Measurements from ENCODE around the gene PPP2R5E. TPM values are rescaled to one million over a fixed set of nuclear protein-coding genes. Genes with fewer than 3 reads are reported as not detected.
"Not testable (repeated sequence)": the region's sequence is repeated elsewhere in the genome, so short reads cannot be mapped to it uniquely, and the experiment has no call there.

The PPP2R5E gene
- total RNA-seq, 1 donor from 2014 or later = 41.9 TPM

DNA sequence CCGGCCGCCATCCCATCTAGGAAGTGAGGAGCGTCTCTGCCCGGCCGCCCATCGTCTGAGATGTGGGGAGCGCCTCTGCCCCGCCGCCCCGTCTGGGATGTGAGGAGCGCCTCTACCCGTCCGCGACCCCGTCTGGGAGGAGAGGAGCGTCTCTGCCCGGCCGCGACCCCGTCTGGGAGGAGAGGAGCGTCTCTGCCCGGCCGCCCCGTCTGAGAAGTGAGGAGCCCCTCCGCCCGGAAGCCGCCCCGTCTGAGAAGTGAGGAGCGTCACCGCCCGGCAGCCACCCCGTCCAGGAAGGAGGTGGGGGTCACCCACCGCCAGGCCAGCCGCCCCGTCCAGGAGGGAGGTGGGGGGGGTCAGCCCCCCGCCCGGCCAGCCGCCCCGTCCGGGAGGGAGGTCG is 20.7 kb downstream of the PPP2R5E start:
- not testable (repeated sequence) for DNase-seq (ENCODE audit: low spot score)

GRCh38 chr14:63517354-63517753 is 25.8 kb downstream of the PPP2R5E start:
- no peak for DNase-seq (ENCODE audit: low spot score)

GRCh38 chr14:63515240-63515639 is 27.9 kb downstream of the PPP2R5E start:
- DNase-seq (ENCODE audit: low spot score) = no peak

DNA sequence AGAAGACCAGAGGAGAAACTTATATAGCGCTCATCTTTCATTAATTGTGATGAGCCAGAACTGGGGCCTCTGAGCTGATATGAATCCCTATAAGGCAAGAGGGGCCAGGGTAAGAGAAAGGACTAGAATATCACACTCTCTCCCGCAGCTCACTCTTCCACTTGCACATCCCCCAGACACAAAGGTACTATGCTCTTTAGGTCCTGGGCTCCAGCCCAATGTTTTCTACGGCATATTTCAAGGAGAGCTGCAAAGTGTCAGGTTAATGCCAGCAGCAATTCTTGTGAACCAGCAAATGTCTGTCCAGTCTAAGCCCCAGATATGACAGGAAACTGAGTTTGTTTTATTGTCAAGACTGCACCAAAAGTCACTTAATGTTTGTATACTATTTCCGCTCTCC is 29.4 kb downstream of the PPP2R5E start:
- no peak for DNase-seq (ENCODE audit: low spot score)

DNA sequence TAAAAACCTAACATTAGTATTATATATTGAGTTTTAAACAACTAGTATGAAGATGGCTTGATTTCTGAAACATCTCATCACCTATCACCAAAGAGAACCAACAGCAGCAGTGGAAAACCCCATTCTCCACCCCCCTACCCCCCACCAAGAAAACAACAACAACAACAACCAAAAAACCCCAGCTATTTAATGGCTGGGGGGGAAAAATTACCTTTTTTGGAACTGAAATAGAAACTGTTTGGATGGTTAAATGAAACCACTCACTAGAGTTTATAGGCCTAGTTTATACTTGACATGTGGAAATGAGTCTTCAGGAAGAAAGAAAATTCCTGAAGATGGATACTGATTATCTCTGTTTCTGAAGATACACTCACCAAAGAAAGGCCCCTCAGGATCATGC is 30.3 kb downstream of the PPP2R5E start:
- DNase-seq (ENCODE audit: low spot score) = no peak

DNA sequence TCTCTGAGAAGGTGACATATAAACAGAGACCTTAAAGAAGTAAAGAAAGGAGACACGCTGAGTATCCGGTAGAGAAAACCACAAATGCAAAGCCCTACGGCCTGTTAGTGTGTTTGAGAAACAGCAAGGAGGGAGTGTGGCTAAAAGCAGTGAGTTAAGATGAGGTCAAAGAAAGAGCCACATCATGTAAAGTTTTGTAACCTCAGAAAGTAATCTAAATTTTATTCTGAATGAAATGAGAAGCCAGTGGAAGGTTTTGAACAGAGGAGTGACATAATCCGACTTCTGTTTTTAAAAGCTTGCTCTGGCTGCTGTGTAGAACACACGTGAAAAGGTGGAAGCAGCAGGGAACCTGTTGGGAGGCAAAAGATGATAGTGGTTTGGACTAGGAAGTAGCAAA is 32.6 kb downstream of the PPP2R5E start:
- DNase-seq (ENCODE audit: low spot score) = no peak

- DNase-seq (ENCODE audit: low spot score) = no peak
These were observed 35.1 kb downstream of the PPP2R5E start for GRCh38 chr14:63508033-63508432.

DNA sequence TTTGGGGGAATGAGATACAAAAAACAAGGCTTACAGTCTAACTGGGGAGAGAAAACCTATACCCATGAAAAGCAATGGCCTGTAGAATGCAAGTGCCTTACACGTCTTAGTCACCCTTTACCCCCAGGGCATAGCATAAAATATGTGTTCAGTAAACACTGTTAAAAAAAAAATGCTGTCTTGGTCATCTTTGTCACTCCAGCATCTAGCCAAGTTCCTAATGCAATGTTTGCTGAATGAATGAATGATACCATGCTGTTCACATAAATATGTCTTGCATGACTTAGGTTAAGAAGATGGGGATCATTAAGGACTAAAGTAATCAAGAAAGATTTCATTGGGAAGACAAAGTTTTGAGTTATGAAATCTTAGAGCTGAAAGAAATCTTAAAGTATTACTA is 38.5 kb downstream of the PPP2R5E start:
- DNase-seq (ENCODE audit: low spot score) = no peak

GRCh38 chr14:63501429-63501828 is 41.7 kb downstream of the PPP2R5E start:
- no peak for DNase-seq (ENCODE audit: low spot score)

DNA sequence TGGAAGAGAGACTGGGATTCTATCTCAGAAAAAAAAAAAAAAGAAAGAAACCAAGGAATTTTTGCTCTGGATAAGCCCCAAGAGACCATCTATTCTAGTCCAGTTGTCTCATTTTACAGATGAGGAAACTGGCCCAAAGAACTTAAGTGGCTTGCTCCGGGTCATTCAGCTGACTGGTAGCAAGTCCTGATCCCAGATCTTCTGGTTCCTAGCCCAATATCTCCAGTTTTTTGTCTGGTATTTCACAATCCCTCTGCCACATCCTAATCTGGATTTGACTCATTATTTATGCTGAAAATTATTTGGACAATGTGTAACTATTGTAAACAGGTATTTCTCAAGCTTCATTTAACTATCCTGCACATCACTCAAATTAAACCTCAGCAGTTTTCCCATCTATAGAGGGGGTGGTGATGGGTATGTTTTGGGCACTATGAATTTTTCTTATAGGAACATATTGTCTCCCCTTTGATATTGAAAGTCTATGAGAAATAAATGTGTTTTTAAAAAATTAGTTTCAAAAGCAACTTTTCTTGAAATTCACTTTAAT is 43.4 kb downstream of the PPP2R5E start:
- no peak for DNase-seq (ENCODE audit: low spot score)

DNA sequence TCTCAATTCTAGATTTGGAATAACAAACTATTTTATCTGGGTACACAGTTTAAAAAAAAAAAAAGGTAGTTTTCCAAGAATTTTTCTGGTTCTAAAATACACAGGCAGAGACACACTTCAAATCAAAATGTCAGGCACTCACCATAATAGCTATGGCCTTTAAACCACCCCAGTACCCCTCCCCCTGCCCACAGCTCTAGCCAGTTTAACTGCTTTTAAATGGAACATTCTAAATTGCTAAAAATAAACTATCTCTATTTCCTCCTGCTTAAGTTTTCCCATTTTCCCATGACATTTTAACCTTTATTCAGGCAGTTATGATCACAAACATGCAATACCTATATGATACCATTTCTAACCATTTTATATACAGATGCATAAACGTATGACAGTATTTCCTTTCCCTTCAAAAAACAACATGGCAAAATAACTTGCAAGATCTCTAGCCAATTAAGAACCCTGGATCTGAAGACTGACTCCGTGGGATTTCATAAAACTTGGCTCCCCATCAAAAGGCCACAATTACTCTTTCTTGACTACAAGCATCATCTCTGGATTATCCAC is 46.3 kb downstream of the PPP2R5E start:
- no peak for DNase-seq (ENCODE audit: low spot score)

DNA sequence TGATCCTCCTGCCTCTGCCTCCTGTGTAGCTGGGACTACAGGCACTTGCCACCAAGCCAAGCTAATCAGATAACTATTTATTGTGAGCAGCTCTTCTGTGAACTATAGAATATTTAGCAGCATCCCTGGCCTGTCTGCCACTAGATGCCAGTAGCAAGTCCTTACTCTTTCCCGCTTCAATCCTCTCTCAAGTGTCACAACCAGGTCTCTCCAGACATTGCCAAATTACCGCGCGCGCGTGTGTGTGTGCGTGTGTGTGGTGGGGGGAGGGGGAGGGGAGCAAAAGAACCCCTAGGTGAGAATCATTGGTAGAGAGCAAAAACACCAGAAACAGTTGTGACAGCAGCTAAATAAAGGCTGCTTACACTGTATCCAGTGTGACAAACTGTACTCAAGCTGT is 49.9 kb downstream of the PPP2R5E start:
- no peak for DNase-seq (ENCODE audit: low spot score)

DNA sequence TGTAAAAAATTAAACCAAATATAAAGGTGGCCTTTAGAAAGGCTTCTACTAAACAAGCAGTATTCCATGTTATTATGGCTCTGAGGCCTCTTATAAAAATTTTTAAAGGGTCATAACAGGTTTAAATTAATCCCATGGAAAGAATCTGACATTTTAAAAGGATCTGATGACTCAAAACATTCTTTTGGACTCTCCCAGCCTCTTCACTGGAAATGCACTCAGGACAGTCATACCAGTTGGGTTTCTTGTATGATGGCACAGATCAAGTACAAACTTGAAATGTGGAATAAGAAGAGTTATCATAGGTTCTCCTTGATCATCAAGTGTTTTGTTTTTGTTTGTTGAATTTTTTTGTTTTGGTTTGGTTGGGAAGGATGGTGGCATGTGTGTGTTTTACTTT is 50.8 kb downstream of the PPP2R5E start:
- no peak for DNase-seq (ENCODE audit: low spot score)

DNA sequence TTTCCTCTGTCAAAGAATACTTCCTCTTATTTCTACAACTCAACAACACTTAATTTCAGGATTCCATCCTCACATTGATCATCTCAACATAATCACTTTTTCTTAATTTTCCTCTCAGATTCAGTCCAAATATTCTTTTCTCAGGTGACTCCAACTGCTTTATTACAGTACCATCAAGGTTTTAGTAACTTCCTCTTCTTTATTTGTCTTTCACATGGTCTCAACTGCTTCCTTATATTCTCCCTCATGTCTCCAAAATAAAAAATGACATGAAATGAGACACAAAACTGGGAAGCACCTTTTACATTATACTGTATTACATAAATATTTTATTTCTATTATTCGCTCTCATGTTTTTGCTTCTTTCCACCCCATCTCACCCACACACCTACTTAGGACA is 55.5 kb downstream of the PPP2R5E start:
- DNase-seq (ENCODE audit: low spot score) = no peak

DNA sequence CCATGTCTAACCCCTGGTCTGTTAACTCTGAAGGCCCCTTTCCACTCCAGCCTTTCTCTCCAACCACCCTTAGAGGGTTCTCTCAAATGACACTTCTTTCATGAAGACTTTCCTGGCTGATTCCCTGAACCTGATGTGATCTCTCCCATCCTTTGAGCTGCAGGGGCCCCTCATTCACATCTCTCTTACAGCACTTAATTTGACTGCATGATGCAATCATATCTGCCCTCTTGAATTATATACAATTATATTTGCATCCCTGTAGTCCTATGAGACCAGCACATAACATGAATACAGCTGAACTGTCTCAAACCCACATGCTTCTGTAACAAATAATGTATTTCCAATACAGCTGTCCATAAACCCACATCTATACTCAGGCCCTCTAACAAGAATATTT is 56.4 kb downstream of the PPP2R5E start:
- DNase-seq (ENCODE audit: low spot score) = no peak

DNA sequence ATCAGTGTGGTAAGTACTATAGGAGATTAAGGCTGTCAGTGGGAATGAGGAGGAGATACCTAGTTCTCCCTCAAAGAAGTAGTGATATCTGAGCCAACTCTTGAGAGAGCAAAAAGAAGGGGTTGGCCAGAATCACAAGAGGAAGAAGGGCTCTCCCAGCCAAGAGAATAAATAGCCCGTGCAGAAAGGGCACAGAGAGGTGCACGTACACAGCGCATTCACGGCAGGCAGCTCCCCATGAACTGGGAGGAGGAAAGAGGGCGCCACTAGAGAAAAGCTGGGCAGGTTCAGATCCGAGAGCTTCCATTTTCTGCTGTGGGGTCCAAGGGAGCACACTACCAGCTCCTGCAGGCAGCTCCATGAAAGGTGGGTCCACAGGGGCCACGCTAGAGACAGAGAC is 59.9 kb downstream of the PPP2R5E start:
- no peak for DNase-seq (ENCODE audit: low spot score)

GRCh38 chr14:63480599-63480998 is 62.6 kb downstream of the PPP2R5E start:
- DNase-seq (ENCODE audit: low spot score) = no peak

GRCh38 chr14:63478437-63478852 is 64.7 kb downstream of the PPP2R5E start:
- DNase-seq (ENCODE audit: low spot score) = no peak

DNA sequence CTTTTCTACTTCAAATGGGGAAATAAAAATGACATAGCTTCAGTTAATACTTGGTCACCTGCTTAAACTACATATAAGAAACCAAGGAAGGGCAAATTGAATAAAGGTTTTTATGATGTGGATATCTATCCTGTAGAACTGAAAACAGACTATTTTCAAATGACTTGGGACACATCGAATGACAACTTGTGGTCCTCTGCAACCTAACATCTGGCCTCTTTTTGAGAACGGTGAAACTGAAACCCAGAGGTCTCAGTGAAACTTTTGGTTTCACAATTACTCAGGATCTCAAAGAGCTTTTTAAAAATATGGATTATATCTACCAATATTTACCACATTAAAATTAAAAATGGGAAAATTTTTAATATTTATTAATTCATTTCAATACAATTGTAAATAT is 65.2 kb downstream of the PPP2R5E start:
- no peak for DNase-seq (ENCODE audit: low spot score)

- DNase-seq (ENCODE audit: low spot score) = no peak
These were observed 65.6 kb downstream of the PPP2R5E start for GRCh38 chr14:63477556-63477955.

DNA sequence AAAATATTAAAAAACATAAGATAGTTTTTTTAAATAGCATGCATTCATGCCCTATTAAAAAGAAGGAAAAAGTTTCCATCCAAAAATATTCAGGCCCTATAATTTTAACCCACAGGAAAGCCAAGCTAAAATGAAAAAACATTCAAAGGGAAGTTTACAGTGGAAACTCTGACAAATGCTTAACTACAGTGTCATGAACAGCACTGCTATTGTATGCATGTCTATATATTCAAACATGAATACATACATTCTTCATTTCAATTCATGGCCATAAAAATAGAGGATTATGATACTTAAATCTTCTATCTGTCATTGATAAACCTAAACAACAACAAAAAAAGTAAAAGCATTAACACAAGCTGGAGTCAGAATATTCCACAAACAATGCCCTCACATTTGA is 67.4 kb downstream of the PPP2R5E start:
- no peak for DNase-seq (ENCODE audit: low spot score)

DNA sequence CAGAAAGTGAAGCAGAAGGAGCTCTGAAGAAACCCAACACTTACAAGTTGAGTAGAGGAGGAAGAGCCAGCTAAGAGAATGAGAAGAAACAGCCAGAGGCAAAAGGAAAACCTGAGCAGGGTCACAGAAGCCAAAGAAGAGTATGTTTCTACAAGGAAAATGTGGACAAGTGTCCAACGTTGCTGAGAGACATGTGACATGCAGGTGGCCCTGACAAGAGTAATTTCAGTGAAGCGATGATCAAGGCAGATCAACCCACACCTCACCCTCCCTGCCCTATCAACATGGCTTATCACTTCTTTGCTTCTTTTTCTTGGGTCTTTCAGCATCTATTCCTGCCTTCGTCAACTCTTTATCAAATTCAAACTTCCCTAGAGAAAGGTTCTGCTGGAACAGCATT is 68.3 kb downstream of the PPP2R5E start:
- DNase-seq (ENCODE audit: low spot score) = no peak

- no peak for DNase-seq (ENCODE audit: low spot score)
These were observed 69.1 kb downstream of the PPP2R5E start for GRCh38 chr14:63474111-63474510.

All from mucosa of gallbladder (tissue), 1 donor.